G401 (cell line): ENCODE results near the gene MARS2. TPM values are rescaled to one million over a fixed set of nuclear protein-coding genes. Genes with fewer than 3 reads are reported as not detected.
"Not testable (repeated sequence)": the region's sequence is repeated elsewhere in the genome, so short reads cannot be mapped to it uniquely, and the experiment has no call there.

ENCODE experiments used
- DNase-seq: peaks from one replicate; pipeline ENCODE4 v3.0.0-alpha.2; 2015; ENCODE audit warnings: low spot score
- in situ Hi-C: cut with HindIII; loops from 2 replicates; pipeline ENCODE4 v1.10.0; 2016; ENCODE audit warnings: low sequenced_read_pairs, mixed read lengths
- total RNA-seq: library from RNA; depleted of rRNA; stranded (reverse); fragments of >200 nt; shearing (Covaris generic); gene quantifications from 2 replicates; pipeline ENCODE4 v1.2.3, GENCODE V29; 2014; rRNA removed

The MARS2 gene
- total RNA-seq, 1 experiment from 2014 or later: 13.4 TPM

DNA sequence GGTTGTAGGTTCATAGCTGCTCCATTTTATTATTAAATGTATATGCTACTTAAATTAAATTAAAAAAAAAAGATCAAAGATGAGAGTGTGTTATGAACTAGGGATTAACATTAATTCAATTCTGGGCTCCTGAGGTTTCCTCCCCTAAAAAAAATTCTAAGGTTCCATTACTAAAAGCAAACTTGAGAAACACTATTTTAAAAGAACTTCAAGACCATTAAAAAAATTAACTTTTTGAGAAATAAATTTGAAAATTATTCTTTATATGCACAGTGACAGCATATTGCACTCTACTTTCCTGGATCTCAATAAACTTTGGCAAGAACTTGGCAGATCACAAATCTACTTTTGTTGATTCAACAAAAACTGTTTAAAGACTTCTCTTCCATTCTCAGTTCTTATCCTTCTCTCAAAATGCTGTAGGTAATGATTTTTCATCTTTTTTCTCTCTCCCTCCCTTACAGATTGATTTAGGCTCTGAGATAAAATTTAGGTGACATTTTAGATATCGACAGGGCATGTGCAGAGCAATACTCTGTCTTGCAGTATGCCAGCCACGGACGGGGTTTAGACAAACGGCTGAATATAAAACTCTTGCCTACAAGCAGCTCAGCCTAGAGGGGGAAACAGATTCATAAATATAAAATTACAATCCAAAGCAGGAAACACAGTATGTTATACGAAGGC is 592 bp upstream of the MARS2 start:
- DNase-seq: no peak
- in situ Hi-C loops: no loop called here

DNA sequence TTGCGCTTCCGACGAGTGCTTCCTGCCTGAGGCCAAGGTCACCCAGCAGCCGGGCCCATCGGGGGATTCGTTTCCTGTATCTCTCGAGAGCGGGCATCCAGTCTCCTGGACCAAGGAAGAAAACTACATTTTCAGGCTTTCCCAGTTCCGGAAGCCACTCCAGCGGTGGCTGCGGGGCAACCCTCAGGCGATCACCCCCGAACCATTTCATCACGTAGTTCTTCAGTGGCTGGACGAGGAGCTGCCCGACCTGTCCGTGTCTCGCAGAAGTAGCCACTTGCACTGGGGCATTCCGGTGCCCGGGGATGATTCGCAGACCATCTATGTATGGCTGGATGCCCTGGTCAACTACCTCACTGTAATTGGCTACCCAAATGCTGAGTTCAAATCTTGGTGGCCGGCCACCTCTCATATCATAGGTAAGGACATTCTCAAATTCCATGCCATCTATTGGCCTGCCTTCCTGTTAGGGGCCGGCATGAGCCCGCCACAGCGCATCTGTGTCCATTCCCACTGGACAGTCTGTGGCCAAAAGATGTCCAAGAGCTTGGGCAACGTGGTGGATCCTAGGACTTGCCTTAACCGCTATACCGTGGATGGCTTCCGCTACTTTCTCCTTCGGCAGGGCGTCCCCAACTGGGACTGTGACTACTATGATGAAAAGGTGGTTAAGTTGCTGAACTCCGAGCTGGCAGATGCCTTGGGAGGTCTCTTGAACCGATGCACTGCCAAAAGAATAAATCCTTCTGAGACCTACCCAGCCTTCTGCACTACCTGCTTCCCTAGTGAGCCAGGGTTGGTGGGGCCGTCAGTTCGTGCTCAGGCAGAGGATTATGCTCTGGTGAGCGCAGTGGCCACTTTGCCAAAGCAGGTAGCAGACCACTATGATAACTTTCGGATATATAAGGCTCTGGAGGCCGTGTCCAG is 1.0 kb downstream of the MARS2 start:
- peak; percentile 23 for DNase-seq
- in situ Hi-C loops: no loop called here

DNA sequence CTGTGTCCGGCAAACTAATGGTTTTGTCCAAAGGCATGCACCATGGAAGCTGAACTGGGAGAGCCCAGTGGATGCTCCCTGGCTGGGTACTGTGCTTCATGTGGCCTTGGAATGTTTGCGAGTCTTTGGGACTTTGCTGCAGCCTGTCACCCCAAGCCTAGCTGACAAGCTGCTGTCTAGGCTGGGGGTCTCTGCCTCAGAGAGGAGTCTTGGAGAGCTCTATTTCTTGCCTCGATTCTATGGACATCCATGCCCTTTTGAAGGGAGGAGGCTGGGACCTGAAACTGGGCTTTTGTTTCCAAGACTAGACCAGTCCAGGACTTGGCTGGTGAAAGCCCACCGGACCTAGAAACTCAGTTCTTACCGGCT is 1.7 kb downstream of the MARS2 start:
- in situ Hi-C loops: no loop called here

DNA sequence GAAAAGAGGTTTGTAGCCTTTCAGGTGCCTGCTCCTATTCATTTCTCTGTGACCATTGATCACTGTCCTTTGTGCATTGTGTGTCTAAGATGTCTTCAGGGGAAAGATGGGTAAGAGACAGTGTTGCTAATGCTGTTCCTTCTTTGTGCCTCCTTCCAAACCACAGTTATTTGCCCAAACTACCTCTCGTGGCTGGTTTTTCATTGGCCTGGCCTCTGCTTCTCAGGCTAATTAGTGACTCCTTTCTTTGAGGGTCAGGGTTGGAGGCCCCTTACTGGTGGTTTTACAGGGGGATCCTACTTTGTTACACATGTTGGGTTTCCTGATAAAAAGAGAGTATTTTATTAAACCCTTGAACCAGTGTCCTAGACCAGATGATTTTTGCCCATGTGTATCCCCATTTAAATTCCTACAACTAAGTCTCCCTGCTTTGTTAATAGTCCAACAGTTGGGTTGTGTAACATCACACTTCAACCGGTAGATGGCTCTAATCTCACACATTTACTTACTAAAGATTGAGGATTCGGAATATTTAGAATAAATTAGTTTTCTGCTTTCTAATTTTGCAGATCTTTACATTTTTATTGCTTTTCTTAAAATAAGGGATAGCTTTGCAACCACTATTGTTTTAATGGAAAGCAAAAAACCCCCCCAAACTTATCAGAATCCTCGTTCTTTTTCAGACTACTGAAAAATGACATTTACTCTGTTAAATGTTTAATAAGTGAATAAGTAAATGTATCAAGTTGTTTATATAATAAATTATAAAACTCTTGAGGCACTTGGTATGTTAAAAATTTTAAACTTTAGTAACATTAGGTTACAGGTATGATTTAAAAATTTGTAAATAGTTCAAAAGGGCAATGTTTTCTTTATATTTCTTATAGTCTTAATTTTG is 2.4 kb downstream of the MARS2 start:
- in situ Hi-C loops: no loop called here
- DNase-seq: peak; percentile 73

More for the DNA sequence above, 1.7 kb downstream of the MARS2 start:
- no peak for DNase-seq

DNA sequence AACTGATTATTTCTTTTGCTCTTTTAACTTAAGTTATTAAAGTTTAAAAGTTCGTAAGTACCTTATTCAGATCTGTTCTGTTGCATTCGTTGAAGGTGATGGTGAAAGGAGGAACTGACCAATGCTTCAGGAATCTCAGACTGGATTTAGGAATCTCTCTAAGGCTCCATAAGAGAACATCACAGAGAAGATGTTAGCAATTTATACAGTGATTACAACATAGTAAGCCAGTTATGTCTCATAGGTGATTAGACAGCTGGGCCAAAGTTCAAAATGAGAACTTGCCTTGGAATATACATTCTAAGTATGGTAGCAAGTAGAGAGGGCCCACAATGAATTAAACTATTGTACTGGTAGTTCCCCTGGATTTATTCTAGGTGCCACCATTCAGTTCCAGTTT is 3.2 kb downstream of the MARS2 start:
- in situ Hi-C loops: no loop called here
- DNase-seq: no peak

DNA sequence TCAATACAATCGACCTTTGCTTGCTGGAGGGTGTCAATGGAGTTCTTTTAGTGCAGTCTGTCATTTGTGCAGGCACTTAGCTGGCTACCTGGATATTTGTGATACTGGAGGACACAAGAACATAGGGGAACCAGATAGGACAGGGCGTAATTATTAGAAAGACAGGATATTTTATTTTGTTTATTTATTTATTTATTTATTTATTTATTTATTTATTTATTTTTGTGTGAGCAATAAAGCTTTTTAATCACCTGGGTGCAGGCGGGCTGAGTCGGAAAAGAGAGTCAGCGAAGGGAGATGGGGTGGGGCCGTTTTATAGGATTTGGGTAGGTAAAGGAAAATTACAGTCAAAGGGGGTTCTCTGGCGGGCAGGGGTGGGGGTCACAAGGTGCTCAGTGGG is 4.0 kb downstream of the MARS2 start:
- DNase-seq, in situ Hi-C loops: not testable (repeated sequence)

DNA sequence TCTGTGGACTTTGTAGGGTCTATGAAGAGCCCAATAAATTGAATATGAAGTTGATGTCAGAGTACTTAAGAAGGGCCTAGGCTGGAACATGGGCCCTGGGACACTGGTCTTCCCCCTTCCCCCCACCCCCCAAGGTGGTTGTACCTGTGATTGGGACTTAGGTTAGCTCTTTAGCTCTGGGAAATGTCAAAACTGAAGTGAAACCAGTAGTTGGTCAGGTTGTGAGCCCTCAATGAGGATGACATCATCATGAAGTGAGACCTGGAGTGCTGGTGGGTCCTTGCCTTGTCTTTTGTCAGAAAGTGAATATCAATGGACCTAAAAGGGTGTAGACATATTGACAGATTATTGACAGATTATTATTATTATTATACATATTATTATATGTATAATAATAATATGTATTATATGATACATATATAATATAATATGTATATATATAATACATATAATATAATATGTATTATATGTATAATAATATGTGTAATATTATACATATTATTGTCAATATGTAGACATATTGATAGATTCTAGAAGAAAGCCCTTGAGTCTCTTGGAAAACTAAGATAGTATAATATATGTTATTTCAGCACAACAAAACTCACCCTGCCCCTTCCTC is 5.4 kb downstream of the MARS2 start:
- in situ Hi-C loops: no loop called here
- DNase-seq: no peak

DNA sequence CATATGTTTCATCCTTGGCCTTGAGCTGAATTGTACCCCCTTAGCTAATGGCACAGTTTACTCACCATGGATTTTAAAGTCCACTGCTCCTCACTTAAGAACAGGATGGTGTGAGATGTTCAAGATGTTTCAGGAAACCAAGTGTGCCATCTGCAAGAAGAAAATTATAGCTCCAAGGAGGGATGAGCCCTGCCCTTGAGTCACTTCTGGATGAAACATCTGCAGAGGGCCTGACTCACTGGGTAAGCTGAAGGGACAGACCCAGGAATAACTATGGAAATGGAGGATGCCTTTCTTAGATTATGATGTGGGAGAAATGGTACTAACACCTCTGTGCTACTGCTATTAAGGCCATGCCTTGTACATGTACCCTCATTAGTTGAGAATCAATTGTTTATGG is 6.4 kb downstream of the MARS2 start:
- in situ Hi-C loops: no loop called here
- no peak for DNase-seq

DNA sequence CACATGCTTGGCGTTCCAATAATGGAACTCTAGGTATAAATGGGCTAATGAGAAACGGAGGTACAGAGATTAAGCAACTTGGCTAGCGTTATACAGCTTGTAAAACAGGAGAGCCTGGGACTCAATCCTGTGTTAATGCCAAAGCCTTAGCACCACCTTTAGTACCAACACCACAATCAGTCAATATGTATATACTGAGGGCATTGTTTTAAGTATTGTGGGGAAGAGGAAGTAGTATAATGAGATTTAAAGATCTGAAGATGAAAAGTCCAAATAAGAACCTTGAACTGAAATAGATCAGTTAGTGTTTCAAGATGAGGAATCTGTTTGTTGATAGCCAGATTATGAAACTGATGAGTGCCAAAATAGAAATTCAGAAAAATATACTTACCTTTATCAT is 8.1 kb downstream of the MARS2 start:
- DNase-seq: no peak
- in situ Hi-C loops: no loop called here

DNA sequence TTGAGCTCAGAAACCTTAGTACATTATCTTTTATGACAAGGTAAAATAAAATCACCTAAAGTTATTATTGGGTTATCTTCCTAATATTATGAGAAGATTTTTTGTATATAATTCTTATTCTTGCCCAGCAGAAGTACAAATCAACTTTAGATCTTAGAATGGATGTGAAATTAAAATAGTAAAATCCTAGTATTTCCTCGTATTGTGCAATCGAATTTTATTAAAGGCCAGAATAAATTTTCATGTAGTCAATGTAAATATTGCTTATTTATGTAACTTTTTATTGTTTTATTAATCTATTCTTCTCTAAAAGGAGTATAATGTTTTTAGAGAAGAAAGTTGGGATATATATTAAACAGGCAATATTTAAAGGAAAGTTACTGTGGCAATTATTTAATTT is 12.7 kb downstream of the MARS2 start:
- in situ Hi-C loops: no loop called here
- DNase-seq: no peak

DNA sequence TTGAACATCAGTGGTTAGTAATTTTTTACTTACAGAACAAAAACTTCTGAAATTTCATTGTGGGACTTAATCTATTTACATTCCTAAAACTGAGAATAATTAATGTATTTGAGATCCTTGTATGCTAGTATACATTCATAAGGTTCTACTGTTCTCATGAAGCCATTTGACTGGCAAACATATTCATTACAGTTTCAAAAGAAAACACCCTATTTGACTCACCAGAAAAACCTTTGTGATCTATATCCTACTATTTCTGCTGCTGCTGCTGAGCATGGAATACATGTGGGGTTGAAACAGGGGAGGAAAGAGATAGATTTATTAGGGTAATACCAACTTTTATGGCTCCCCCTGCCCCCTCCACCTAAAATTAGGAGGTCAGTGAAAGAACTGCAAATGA is 21.8 kb downstream of the MARS2 start:
- DNase-seq: no peak
- in situ Hi-C loops: no loop called here

DNA sequence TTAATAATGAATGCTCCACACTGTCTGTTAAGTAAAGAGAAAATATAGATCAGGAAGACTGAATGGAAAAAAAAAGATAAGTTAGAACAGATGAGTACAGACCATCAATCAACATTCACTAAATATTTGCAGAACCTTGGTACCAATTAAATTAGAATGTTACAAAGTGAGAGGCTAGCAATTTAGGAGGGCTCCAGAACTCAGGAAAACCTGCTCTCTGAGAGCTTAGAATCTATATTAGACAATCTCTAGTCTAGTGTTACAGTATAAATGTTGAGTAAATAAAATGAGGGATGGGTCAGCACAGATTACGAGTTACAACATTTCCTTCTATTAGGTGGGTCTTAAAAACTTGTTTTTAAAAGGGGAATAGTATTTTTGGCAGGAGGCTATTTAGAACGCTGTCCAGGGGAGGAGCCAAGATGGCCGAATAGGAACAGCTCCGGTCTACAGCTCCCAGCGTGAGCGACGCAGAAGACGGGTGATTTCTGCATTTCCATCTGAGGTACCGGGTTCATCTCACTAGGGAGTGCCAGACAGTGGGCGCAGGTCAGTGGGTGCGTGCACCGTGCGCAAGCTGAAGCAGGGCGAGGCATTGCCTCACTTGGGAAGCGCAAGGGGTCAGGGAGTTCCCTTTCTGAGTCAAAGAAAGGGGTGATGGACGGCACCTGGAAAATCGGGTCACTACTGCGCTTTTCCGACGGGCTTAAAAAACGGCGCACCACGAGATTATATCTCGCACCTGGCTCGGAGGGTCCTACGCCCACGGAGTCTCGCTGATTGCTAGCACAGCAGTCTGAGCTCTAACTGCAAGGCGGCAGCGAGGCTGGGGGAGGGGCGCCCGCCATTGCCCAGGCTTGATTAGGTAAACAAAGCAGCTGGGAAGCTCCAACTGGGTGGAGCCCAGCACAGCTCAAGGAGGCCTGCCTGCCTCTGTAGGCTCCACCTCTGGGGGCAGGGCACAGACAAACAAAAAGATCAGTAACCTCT is 23.7 kb downstream of the MARS2 start:
- in situ Hi-C loops, DNase-seq: not testable (repeated sequence)

DNA sequence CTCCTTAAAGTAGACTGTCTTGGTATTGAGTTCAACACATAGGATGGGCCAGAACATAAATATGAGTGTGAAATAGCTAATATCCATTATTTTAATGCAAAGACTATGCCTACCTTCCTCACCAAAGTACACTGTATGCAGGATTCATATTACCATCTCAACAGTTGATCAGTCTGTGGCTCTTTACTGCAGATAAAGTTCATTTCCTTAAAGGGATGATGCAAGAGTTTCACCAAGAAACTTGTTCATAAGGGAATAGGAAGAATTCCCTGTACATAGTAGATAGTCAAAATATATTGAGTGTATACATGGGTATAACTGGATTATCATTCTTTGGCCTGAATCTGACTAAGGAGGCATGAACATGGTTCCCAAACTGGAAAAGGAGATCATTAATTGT is 35.0 kb downstream of the MARS2 start:
- DNase-seq: no peak
- in situ Hi-C loops: no loop called here

Other genes with a start within 250 kb of the MARS2 start
- gene HSPD1, start 205.5 kb upstream of the MARS2 start, total RNA-seq: 108 and 158 TPM in 2 replicates
- 163 and 218 TPM in 2 replicates for gene HSPE1, start 205.0 kb upstream of the MARS2 start, total RNA-seq
- 22.6 and 34.1 TPM in 2 replicates for gene MOB4, start 189.3 kb upstream of the MARS2 start, total RNA-seq
- not detected in 2 replicates for gene RFTN2, start 29.8 kb upstream of the MARS2 start, total RNA-seq
- not detected in 2 replicates for gene BOLL, start 80.0 kb downstream of the MARS2 start, total RNA-seq
- not detected in 2 replicates for gene PLCL1, start 99.2 kb downstream of the MARS2 start, total RNA-seq